Parathyroid adenoma (tissue), 2 donors: ENCODE results near the gene BANF1.

Source experiments
- H2AFZ ChIP-seq: fragments of 300-600 bp; sonication (generic); one replicate; pipeline ENCODE4 v1.7.0; 2017; ENCODE audit warnings: antibody characterized with exemption, mild to moderate bottlenecking
- H3K27ac ChIP-seq: fragments of 300-600 bp; sonication (generic); one replicate; pipeline ENCODE4 v1.7.0; 2017
- H3K27me3 ChIP-seq: fragments of 300-600 bp; sonication (generic); one replicate; pipeline ENCODE4 v1.7.0; 2017; ENCODE audit warnings: low read length; ENCODE audit not compliant: control insufficient read depth, insufficient read depth
- H3K36me3 ChIP-seq: fragments of 300-600 bp; sonication (generic); one replicate; pipeline ENCODE4 v1.7.0; 2017; ENCODE audit warnings: low read length; ENCODE audit not compliant: control insufficient read depth, insufficient read depth
- H3K4me1 ChIP-seq: fragments of 300-600 bp; sonication (generic); one replicate; pipeline ENCODE4 v1.7.0; 2017; ENCODE audit warnings: control low read depth
- H3K4me2 ChIP-seq: fragments of 300-600 bp; sonication (generic); one replicate; pipeline ENCODE4 v1.7.0; 2017; ENCODE audit warnings: low read length
- H3K4me3 ChIP-seq: fragments of 300-600 bp; sonication (generic); one replicate; pipeline ENCODE4 v1.7.0; 2017; ENCODE audit warnings: low read depth, low read length
- H3K79me2 ChIP-seq: fragments of 300-600 bp; sonication (generic); one replicate; pipeline ENCODE4 v1.7.0; 2017; ENCODE audit warnings: control low read depth
- H3K9ac ChIP-seq: fragments of 300-600 bp; sonication (generic); one replicate; pipeline ENCODE4 v1.7.0; 2017; ENCODE audit warnings: mild to moderate bottlenecking
- H3K9me3 ChIP-seq: fragments of 300-600 bp; sonication (generic); one replicate; pipeline ENCODE4 v1.7.0; 2017; ENCODE audit warnings: low read length; ENCODE audit not compliant: control insufficient read depth
- TF ChIP-seq, protein P1 (sequence below): fragments of 300-600 bp; sonication (generic); IDR thresholded peaks from one replicate; pipeline ENCODE4 v1.7.0; 2017; ENCODE audit warnings: antibody characterized with exemption, mild to moderate bottlenecking
- donor health status: primary hyperparathyroidism.

The BANF1 gene

DNA sequence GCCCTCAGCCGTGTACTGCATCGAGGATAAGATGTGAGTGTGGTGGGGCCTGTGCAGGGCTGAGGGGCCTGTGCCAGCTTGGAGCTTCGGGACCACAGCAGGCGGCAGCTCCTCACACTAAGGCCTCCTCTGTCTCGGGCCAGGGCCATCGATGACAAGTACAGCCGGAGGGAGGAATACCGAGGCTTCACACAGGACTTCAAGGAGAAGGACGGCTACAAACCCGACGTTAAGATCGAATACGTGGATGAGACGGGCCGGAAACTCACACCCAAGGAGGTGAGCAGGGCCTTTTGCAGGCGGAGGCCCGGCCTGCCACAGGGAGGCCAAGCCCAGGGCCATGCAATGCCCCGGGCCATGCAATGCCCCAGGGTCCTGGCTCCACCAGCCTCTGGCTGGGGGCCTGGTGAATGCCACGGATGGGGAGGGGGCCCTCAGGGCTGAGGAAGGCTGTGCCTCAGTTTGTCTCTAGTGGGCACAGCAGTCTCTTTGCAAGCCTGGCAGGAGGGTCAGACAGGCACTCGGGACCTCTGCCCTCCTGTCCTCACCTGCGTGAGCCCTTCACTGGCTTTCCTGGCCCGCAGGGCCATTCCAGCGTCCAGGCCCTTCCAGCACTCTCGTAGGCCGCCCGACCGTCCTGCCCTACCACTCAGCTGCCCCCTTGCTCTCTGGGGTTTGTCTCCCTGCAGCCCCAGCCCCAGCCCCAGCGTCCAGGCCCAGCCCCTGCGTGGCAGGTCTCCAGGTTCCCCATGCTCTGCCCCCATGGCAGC, 24.5 kb upstream of the BANF1 start:
- no peaks in the 10 kb centered on the region for H3K27me3 ChIP-seq
- no peaks in the 10 kb centered on the region for H3K79me2 ChIP-seq
- H2AFZ ChIP-seq = no peak overlapping the region
- H3K4me3 ChIP-seq = no peak overlapping the region
- H3K36me3 ChIP-seq = no peaks in the 10 kb centered on the region
- no peaks in the 10 kb centered on the region for H3K4me1 ChIP-seq
- H3K27ac ChIP-seq = no peak overlapping the region
- no peak overlapping the region for H3K9ac ChIP-seq
- TF ChIP-seq, protein P1, sequence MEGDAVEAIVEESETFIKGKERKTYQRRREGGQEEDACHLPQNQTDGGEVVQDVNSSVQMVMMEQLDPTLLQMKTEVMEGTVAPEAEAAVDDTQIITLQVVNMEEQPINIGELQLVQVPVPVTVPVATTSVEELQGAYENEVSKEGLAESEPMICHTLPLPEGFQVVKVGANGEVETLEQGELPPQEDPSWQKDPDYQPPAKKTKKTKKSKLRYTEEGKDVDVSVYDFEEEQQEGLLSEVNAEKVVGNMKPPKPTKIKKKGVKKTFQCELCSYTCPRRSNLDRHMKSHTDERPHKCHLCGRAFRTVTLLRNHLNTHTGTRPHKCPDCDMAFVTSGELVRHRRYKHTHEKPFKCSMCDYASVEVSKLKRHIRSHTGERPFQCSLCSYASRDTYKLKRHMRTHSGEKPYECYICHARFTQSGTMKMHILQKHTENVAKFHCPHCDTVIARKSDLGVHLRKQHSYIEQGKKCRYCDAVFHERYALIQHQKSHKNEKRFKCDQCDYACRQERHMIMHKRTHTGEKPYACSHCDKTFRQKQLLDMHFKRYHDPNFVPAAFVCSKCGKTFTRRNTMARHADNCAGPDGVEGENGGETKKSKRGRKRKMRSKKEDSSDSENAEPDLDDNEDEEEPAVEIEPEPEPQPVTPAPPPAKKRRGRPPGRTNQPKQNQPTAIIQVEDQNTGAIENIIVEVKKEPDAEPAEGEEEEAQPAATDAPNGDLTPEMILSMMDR = no peak
- no peak overlapping the region for H3K4me2 ChIP-seq
- H3K9me3 ChIP-seq = no peaks in the 10 kb centered on the region

DNA sequence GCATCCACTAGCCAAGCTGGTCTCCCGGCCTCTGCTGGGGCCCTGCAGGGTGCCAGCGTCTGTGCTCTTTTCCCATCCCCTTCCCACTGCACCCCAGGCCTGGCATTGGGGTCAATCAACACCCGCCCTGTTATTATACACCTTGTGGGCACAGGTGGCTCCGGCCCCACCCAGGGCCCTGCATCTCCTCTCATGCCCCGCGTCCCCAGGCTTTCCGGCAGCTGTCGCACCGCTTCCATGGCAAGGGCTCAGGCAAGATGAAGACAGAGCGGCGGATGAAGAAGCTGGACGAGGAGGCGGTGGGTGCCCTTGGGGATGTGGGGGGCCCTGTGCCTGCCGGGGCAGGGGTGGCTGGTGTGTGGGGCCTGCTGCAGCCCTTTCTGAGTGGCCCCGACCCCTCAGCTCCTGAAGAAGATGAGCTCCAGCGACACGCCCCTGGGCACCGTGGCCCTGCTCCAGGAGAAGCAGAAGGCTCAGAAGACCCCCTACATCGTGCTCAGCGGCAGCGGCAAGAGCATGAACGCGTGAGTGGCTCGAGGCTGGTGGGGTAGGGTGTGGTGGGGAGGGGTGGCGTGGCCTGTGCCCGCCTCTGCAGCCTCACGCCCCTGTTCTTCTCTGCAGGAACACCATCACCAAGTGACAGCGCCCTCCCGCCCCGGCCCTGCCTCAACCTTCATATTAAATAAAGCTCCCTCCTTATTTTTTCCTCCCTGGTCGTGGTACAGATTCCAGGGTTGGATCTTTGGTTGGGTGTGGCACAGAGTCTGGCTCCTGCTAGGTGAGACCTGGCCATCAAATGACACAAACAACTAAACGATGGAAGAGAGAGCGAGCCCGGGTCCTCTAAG, 23.7 kb upstream of the BANF1 start:
- no peaks in the 10 kb centered on the region for H3K79me2 ChIP-seq
- H2AFZ ChIP-seq = no peak overlapping the region
- H3K27ac ChIP-seq = no peak overlapping the region
- no peaks in the 10 kb centered on the region for H3K4me1 ChIP-seq
- TF ChIP-seq, protein P1 = no peak
- no peak overlapping the region for H3K4me3 ChIP-seq
- no peaks in the 10 kb centered on the region for H3K9me3 ChIP-seq
- no peak overlapping the region for H3K4me2 ChIP-seq
- H3K27me3 ChIP-seq = no peaks in the 10 kb centered on the region
- no peaks in the 10 kb centered on the region for H3K36me3 ChIP-seq
- H3K9ac ChIP-seq = no peak overlapping the region

DNA sequence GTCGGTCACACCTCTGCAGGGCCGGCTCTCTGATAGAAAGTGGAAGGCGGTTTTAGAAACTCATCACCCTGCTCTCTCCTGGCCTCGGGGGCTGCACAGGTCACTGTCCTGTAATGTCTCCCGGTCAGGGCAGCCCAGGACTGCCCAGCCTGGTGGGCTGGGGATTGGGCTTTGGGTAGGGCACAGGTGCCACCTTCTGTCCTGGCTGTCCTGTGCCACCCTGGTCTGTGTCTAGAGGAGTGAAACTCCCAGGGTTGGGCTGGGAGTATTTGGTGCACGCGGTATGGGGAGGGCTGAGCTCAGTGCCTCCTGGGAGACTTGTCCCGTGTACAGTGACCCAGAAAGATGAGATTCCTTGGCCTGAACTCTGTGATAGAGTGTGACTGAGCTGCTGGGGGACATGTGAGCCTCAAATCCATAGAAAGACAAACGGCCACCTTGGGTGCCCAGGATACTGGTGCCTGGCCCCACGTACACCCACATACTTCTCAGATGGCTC, 23.0 kb upstream of the BANF1 start:
- H3K9ac ChIP-seq = no peak overlapping the region
- no peaks in the 10 kb centered on the region for H3K4me1 ChIP-seq
- H2AFZ ChIP-seq = no peak overlapping the region
- H3K4me3 ChIP-seq = no peak overlapping the region
- H3K4me2 ChIP-seq = no peak overlapping the region
- H3K27me3 ChIP-seq = no peaks in the 10 kb centered on the region
- H3K36me3 ChIP-seq = no peaks in the 10 kb centered on the region
- H3K79me2 ChIP-seq = no peaks in the 10 kb centered on the region
- no peaks in the 10 kb centered on the region for H3K9me3 ChIP-seq
- TF ChIP-seq, protein P1 = no peak
- no peak overlapping the region for H3K27ac ChIP-seq

DNA sequence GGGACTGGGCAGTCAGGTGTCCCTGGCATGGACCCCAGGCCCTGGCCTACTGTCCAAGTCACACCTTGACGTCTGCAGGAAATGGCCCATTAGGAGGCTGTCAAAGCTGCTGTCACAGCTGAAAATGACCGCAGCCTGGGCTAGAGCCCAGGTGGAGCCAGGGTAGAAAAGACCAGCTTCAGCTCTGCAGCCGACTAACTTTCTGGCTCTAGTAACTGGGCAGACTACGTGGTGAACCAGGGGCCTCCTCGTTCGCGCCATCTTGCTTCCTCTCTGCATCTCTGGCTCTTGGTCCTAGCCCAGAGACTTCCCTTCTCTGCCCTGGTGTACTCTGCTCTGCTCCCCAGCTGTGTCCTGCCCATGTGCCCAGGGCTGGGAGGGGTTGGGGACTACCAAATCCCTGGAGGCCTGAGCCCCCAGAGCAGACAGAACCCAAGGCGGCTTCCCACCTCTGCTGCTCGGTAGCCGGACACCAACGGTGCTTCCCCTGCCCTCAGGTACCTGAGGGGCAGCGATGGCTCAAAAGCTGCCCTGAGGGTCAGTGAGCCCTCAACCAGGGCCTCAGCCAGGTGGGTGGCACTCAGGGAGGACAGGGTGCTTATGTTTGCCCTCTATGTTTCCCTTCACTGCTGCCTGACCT, 21.1 kb upstream of the BANF1 start:
- Histone ChIP-seq H3K4me2 (no peak overlapping the region), H3K36me3 (no peaks in the 10 kb centered on the region), H3K27me3 (no peaks in the 10 kb centered on the region), H3K9ac (no peak overlapping the region), H3K9me3 (no peaks in the 10 kb centered on the region), H3K4me3 (no peak overlapping the region), H3K27ac (no peak overlapping the region), H3K4me1 (no peaks in the 10 kb centered on the region), H2AFZ (no peak overlapping the region), H3K79me2 (no peaks in the 10 kb centered on the region)
- TF ChIP-seq, protein P1 = no peak
